Panc1 (cell line): Measurements from ENCODE around the gene MELK. TPM values are rescaled to one million over a fixed set of nuclear protein-coding genes. Genes with fewer than 3 reads are reported as not detected.
"Not testable (repeated sequence)": the region's sequence is repeated elsewhere in the genome, so short reads cannot be mapped to it uniquely, and the experiment has no call there.

Experiments
- ATAC-seq: fragments of 200-7000 bp; cut with Tn5 transposase; 2 replicates; pipeline ENCODE4 v1.9.1; 2020; ENCODE audit warnings: mild to moderate bottlenecking, moderate library complexity
- BruUV-seq: library from RNA; stranded (reverse); fragments of 400-500 nt; replicated peaks from 2 replicates; lab custom pipeline; 2021; lab: Mats Ljungman, UMichigan
- CTCF ChIA-PET: fragments of 300-600 bp; sonication (Branson Sonifier 250); formaldehyde crosslinking; loops from one replicate; lab custom pipeline; 2022; ENCODE audit warnings: antibody characterized with exemption; lab: Charles Lee
- POLR2A ChIA-PET: fragments of 300-600 bp; sonication (Branson Sonifier 250); formaldehyde crosslinking; loops from one replicate; lab custom pipeline; 2022; ENCODE audit warnings: antibody characterized with exemption; lab: Charles Lee
- DNase-seq: peaks from one replicate; pipeline ENCODE4 v3.0.0-alpha.2; 2010; ENCODE audit warnings: low read depth, low spot score
- H3K27ac ChIP-seq: 2 replicates; pipeline ENCODE4 v1.5.1; 2011; ENCODE audit warnings: mild to moderate bottlenecking, low read length, inconsistent platforms
- H3K27me3 ChIP-seq: fragments of 200-500 bp; sonication (Bioruptor generic); 2 replicates; pipeline ENCODE4 v1.6.0; 2014; ENCODE audit warnings: low read length, inconsistent platforms; ENCODE audit not compliant: control insufficient read depth, insufficient read depth
- H3K36me3 ChIP-seq: fragments of 200-500 bp; sonication (Bioruptor generic); 2 replicates; pipeline ENCODE4 v1.5.1; 2014; ENCODE audit warnings: inconsistent platforms, mild to moderate bottlenecking, low read length, moderate library complexity; ENCODE audit not compliant: control insufficient read depth, insufficient read depth
- H3K4me1 ChIP-seq: 2 replicates; pipeline ENCODE4 v1.5.1; 2011; ENCODE audit warnings: inconsistent platforms, mild to moderate bottlenecking, low read length, moderate library complexity; ENCODE audit not compliant: control insufficient read depth, insufficient read depth
- H3K4me3 ChIP-seq, 2 experiments: 2 replicates each; pipeline ENCODE4 v1.5.1; 2011 to 2012; ENCODE audit warnings: low read depth in 2 of 2, low read length in 2 of 2, mild to moderate bottlenecking in 2 of 2, inconsistent platforms in 1 of 2, moderate library complexity in 1 of 2
- H3K9me3 ChIP-seq: fragments of 200-500 bp; sonication (Bioruptor generic); 2 replicates; pipeline ENCODE4 v1.5.1; 2014; ENCODE audit warnings: low read depth, mild to moderate bottlenecking, inconsistent platforms, low read length, moderate library complexity; ENCODE audit not compliant: control insufficient read depth, insufficient read depth
- POLR2AphosphoS5 ChIP-seq: IDR thresholded peaks from 2 replicates; pipeline ENCODE4 v1.6.1; 2012; ENCODE audit warnings: mild to moderate bottlenecking, low read depth, low read length, moderate library complexity
- SIN3A ChIP-seq: IDR thresholded peaks from 2 replicates; pipeline ENCODE4 v1.6.1; 2012; ENCODE audit warnings: low read depth, mild to moderate bottlenecking, low read length, moderate library complexity, borderline replicate concordance; ENCODE audit not compliant: insufficient read depth
- TCF7L2 ChIP-seq: IDR thresholded peaks from 2 replicates; pipeline ENCODE4 v1.6.1; 2011; ENCODE audit warnings: mild to moderate bottlenecking, low read depth, low read length, inconsistent platforms
- in situ Hi-C: cut with HindIII; loops from 2 replicates; pipeline ENCODE4 v1.10.0; 2016; ENCODE audit warnings: low sequenced_read_pairs, low pct_unique_long_range_greater_than_20kb
- intact Hi-C: fragments of 100-400 bp; cut with micrococcal nuclease; formaldehyde crosslinking; loops from one replicate; pipeline ENCODE4 v1.10.0; 2022; ENCODE audit not compliant: unreplicated experiment
- total RNA-seq: library from RNA; stranded (reverse); gene quantifications from one replicate; pipeline ENCODE4 v1.2.1, GENCODE V29; 2021; ENCODE audit not compliant: unreplicated experiment
- TF ChIP-seq, protein P1 (sequence below): fragments of 450-650 bp; IDR thresholded peaks from 2 replicates; pipeline ENCODE4 v1.5.1; 2017; ENCODE audit warnings: mild to moderate bottlenecking
- TF ChIP-seq, protein P2 (sequence below), 2 experiments: IDR thresholded peaks; 2 replicates each; pipeline ENCODE4 v1.6.1; 2011 to 2012; ENCODE audit warnings: low read depth in 2 of 2, control low read depth in 1 of 2, low read length in 1 of 2, mild to moderate bottlenecking in 1 of 2, moderate library complexity in 1 of 2; ENCODE audit not compliant: insufficient read depth in 1 of 2

MELK gene
- total RNA-seq, 1 experiment from 2014 or later = 112 TPM

- Histone ChIP-seq H3K27me3 (no peaks in the 10 kb centered on the region), H3K27ac (no peak overlapping the region), H3K4me1 (no peaks in the 10 kb centered on the region), H3K4me3 (no peak overlapping the region), H3K36me3 (no peaks in the 10 kb centered on the region), H3K9me3 (no peaks in the 10 kb centered on the region)
- TF ChIP-seq, protein P1, sequence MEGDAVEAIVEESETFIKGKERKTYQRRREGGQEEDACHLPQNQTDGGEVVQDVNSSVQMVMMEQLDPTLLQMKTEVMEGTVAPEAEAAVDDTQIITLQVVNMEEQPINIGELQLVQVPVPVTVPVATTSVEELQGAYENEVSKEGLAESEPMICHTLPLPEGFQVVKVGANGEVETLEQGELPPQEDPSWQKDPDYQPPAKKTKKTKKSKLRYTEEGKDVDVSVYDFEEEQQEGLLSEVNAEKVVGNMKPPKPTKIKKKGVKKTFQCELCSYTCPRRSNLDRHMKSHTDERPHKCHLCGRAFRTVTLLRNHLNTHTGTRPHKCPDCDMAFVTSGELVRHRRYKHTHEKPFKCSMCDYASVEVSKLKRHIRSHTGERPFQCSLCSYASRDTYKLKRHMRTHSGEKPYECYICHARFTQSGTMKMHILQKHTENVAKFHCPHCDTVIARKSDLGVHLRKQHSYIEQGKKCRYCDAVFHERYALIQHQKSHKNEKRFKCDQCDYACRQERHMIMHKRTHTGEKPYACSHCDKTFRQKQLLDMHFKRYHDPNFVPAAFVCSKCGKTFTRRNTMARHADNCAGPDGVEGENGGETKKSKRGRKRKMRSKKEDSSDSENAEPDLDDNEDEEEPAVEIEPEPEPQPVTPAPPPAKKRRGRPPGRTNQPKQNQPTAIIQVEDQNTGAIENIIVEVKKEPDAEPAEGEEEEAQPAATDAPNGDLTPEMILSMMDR = no peak
- no peak for TF ChIP-seq SIN3A
- TF ChIP-seq TCF7L2 = no peak
- TF ChIP-seq POLR2AphosphoS5 = no peak
- TF ChIP-seq, protein P2, sequence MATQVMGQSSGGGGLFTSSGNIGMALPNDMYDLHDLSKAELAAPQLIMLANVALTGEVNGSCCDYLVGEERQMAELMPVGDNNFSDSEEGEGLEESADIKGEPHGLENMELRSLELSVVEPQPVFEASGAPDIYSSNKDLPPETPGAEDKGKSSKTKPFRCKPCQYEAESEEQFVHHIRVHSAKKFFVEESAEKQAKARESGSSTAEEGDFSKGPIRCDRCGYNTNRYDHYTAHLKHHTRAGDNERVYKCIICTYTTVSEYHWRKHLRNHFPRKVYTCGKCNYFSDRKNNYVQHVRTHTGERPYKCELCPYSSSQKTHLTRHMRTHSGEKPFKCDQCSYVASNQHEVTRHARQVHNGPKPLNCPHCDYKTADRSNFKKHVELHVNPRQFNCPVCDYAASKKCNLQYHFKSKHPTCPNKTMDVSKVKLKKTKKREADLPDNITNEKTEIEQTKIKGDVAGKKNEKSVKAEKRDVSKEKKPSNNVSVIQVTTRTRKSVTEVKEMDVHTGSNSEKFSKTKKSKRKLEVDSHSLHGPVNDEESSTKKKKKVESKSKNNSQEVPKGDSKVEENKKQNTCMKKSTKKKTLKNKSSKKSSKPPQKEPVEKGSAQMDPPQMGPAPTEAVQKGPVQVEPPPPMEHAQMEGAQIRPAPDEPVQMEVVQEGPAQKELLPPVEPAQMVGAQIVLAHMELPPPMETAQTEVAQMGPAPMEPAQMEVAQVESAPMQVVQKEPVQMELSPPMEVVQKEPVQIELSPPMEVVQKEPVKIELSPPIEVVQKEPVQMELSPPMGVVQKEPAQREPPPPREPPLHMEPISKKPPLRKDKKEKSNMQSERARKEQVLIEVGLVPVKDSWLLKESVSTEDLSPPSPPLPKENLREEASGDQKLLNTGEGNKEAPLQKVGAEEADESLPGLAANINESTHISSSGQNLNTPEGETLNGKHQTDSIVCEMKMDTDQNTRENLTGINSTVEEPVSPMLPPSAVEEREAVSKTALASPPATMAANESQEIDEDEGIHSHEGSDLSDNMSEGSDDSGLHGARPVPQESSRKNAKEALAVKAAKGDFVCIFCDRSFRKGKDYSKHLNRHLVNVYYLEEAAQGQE (IDR thresholded peaks at IDR 0.05; ENCODE audit: insufficient read depth in 1 of 2, low read depth in 2 of 2, low read length in 1 of 2) = no peak
- ChIA-PET CTCF (interaction anchor here (1.0 kb wide), 1 partner anchor 141 kb away, joined by 3 read pairs; no protein-coding TSS in a partner anchor), POLR2A (no interaction called here)
- in situ Hi-C loops = no loop called here
- DNase-seq = no peak
- no peak for ATAC-seq
- no TSS peak for BruUV-seq
- intact Hi-C loops = no loop called here
Measured at GRCh38 chr9:36548454-36548853, 24.2 kb upstream of the MELK start.

- intact Hi-C loops = loop anchor here (10.0 kb wide), 1 partner anchor 95 kb away; no protein-coding TSS in a partner anchor
- H3K27ac ChIP-seq = no peak overlapping the region
- H3K36me3 ChIP-seq = no peaks in the 10 kb centered on the region
- BruUV-seq = no TSS peak
- TF ChIP-seq SIN3A = no peak
- TF ChIP-seq, protein P1 = no peak
- no peak for TF ChIP-seq TCF7L2
- TF ChIP-seq, protein P2 (IDR thresholded peaks at IDR 0.05; ENCODE audit: insufficient read depth in 1 of 2, low read depth in 2 of 2, low read length in 1 of 2) = no peak
- no peak for TF ChIP-seq POLR2AphosphoS5
- no peak overlapping the region for H3K4me3 ChIP-seq
- in situ Hi-C loops = no loop called here
- ChIA-PET POLR2A (no interaction called here), CTCF (interaction anchor here (0.6 to 0.7 kb wide), 2 partner anchors 87 to 143 kb away, joined by 6 to 7 read pairs; no protein-coding TSS in a partner anchor)
- no peaks in the 10 kb centered on the region for H3K9me3 ChIP-seq
- DNase-seq (no peak), ATAC-seq (no peak)
- H3K27me3 ChIP-seq = no peaks in the 10 kb centered on the region
- no peaks in the 10 kb centered on the region for H3K4me1 ChIP-seq
Measured at GRCh38 chr9:36550135-36550534, 22.6 kb upstream of the MELK start.

DNA sequence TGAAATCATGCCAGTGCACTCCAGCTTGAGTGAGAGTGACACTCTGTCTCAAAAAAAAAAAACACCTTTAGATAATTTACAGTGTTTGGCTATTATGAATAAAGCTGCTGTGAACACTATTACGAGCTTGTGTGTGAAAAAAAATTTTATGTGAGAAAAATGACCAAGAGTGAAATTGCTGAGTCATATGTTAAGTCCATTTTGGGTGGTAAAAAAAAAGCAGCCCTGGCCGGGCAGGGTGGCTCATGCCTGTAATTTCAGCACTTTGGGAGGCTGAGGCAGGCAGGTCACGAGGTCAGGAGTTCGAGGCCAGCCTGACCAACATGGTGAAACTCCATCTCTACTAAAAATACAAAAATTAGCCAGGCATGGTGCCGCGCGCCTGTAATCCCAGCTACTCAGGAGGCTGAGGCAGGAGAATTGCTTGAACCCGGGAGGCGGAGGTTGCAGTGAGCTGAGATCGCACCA, 22.0 kb upstream of the MELK start:
- H3K27ac ChIP-seq, H3K9me3 ChIP-seq, DNase-seq, POLR2A ChIA-PET, H3K27me3 ChIP-seq, BruUV-seq, ATAC-seq, H3K36me3 ChIP-seq, H3K4me3 ChIP-seq, in situ Hi-C loops, CTCF ChIA-PET, H3K4me1 ChIP-seq: not testable (repeated sequence)
- intact Hi-C loops = loop anchor here (10.0 kb wide), 1 partner anchor 96 kb away; no protein-coding TSS in a partner anchor
